Loucy (cell line): ENCODE results near the gene ARL16.

Experiments used
- H2AFZ ChIP-seq: fragments of 200-600 bp; sonication (generic); 2 replicates; pipeline ENCODE4 v1.6.0; 2016; ENCODE audit warnings: antibody characterized with exemption, mild to moderate bottlenecking, low read length, moderate library complexity
- H3F3A ChIP-seq: fragments of 200-600 bp; 2 replicates; pipeline ENCODE4 v1.6.0; 2016; ENCODE audit warnings: antibody characterized with exemption, low read depth, mild to moderate bottlenecking
- H3K27me3 ChIP-seq: fragments of 200-600 bp; sonication (generic); 2 replicates; pipeline ENCODE4 v1.6.1; 2014; ENCODE audit warnings: low read length, mild to moderate bottlenecking; ENCODE audit not compliant: insufficient read depth, poor library complexity, severe bottlenecking
- H3K36me3 ChIP-seq: fragments of 200-600 bp; sonication (generic); 2 replicates; pipeline ENCODE4 v1.6.1; 2016; ENCODE audit warnings: low read length; ENCODE audit not compliant: insufficient read depth
- H3K4me1 ChIP-seq: fragments of 200-600 bp; sonication (generic); 2 replicates; pipeline ENCODE4 v1.5.1; 2014; ENCODE audit warnings: low read length, mild to moderate bottlenecking; ENCODE audit not compliant: insufficient read depth, poor library complexity, severe bottlenecking
- H3K4me2 ChIP-seq: fragments of 200-600 bp; sonication (generic); 2 replicates; pipeline ENCODE4 v1.6.0; 2014; ENCODE audit warnings: antibody characterized with exemption, low read length, low read depth, mild to moderate bottlenecking; ENCODE audit not compliant: poor library complexity, severe bottlenecking
- H3K4me3 ChIP-seq: fragments of 200-600 bp; sonication (generic); 2 replicates; pipeline ENCODE4 v1.5.1; 2014; ENCODE audit warnings: low read length, mild to moderate bottlenecking, mixed read lengths; ENCODE audit not compliant: poor library complexity, severe bottlenecking
- H3K79me2 ChIP-seq: fragments of 200-600 bp; sonication (generic); 2 replicates; pipeline ENCODE4 v1.6.1; 2014; ENCODE audit warnings: low read length; ENCODE audit not compliant: insufficient read depth
- H3K9ac ChIP-seq: fragments of 200-600 bp; sonication (generic); 2 replicates; pipeline ENCODE4 v1.6.0; 2014; ENCODE audit warnings: mild to moderate bottlenecking, low read depth, low read length, moderate library complexity; ENCODE audit not compliant: poor library complexity, severe bottlenecking
- H3K9me2 ChIP-seq: fragments of 200-600 bp; sonication (generic); replicated peaks from 2 replicates; pipeline ENCODE4 v1.6.1; 2016; ENCODE audit warnings: low read depth, low read length, mixed read lengths
- H3K9me3 ChIP-seq: fragments of 200-600 bp; sonication (generic); 2 replicates; pipeline ENCODE4 v1.6.1; 2014; ENCODE audit warnings: mild to moderate bottlenecking, antibody characterized with exemption, low read length, low read depth; ENCODE audit not compliant: insufficient read depth
- H4K20me1 ChIP-seq: fragments of 200-600 bp; sonication (generic); 2 replicates; pipeline ENCODE4 v1.6.0; 2014; ENCODE audit warnings: antibody characterized with exemption, low read length, mild to moderate bottlenecking; ENCODE audit not compliant: insufficient read depth, poor library complexity, severe bottlenecking
- EZH2phosphoT487 ChIP-seq: fragments of 200-600 bp; IDR thresholded peaks from 2 replicates; pipeline ENCODE4 v1.6.1; 2018; ENCODE audit warnings: antibody characterized with exemption, mild to moderate bottlenecking, moderate library complexity, borderline replicate concordance
- TF ChIP-seq, protein P1 (sequence below): fragments of 200-600 bp; sonication (generic); conservative IDR thresholded peaks from 2 replicates; pipeline ENCODE4 v1.5.1; 2014; ENCODE audit warnings: mild to moderate bottlenecking, antibody characterized with exemption, low read length

Gene ARL16

DNA sequence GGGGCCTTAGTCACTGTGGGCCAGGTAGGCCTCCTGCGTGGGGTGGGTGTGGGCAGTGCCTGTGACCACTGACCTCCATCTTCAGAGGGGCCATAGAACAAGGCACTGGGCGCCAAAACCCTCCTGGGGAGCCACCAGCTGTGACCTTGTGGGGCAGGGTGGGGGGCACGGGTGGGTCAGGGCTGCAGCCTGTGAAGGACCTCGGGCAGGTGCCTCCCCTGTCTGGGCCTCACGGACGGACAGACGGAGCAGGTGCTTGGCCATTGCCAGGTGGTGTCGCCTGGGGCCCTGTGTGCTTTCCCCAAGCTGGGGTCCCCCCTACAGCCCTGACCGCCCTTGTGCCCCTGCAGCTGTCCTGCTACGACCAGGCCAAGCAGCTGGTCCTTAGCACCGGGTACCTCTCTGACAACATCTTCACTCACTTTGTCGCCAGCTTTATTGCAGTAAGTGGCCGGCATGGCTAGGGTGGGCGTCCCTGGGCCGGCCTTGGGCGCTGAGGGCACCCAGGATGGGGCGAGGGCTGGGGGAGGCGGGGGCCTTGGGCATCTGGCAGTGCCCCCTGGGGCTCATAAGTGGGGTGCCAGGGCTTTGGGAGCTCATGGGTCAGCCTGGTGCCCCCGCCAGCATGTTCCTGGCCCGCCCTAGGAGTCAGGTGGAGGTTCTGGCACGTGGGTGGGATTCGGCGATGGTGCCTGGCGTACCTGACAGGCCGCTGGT is 33.6 kb upstream of the ARL16 start:
- H3F3A ChIP-seq, result no peaks in the 10 kb centered on the region
- no peaks in the 10 kb centered on the region for H3K9me3 ChIP-seq
- no peak overlapping the region for H3K9ac ChIP-seq
- no peak for TF ChIP-seq EZH2phosphoT487
- TF ChIP-seq, protein P1, sequence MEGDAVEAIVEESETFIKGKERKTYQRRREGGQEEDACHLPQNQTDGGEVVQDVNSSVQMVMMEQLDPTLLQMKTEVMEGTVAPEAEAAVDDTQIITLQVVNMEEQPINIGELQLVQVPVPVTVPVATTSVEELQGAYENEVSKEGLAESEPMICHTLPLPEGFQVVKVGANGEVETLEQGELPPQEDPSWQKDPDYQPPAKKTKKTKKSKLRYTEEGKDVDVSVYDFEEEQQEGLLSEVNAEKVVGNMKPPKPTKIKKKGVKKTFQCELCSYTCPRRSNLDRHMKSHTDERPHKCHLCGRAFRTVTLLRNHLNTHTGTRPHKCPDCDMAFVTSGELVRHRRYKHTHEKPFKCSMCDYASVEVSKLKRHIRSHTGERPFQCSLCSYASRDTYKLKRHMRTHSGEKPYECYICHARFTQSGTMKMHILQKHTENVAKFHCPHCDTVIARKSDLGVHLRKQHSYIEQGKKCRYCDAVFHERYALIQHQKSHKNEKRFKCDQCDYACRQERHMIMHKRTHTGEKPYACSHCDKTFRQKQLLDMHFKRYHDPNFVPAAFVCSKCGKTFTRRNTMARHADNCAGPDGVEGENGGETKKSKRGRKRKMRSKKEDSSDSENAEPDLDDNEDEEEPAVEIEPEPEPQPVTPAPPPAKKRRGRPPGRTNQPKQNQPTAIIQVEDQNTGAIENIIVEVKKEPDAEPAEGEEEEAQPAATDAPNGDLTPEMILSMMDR, result no peak
- no peak overlapping the region for H3K4me3 ChIP-seq
- H3K4me1 ChIP-seq, result peaks cover 22% of the 10 kb centered on the region
- no peak overlapping the region for H2AFZ ChIP-seq
- H3K27me3 ChIP-seq, result no peaks in the 10 kb centered on the region
- peaks cover 34% of the 10 kb centered on the region for H3K79me2 ChIP-seq
- H4K20me1 ChIP-seq, result peaks cover 6% of the 10 kb centered on the region
- H3K9me2 ChIP-seq, result no peaks in the 10 kb centered on the region
- H3K36me3 ChIP-seq, result no peaks in the 10 kb centered on the region
- H3K4me2 ChIP-seq, result no peak overlapping the region

DNA sequence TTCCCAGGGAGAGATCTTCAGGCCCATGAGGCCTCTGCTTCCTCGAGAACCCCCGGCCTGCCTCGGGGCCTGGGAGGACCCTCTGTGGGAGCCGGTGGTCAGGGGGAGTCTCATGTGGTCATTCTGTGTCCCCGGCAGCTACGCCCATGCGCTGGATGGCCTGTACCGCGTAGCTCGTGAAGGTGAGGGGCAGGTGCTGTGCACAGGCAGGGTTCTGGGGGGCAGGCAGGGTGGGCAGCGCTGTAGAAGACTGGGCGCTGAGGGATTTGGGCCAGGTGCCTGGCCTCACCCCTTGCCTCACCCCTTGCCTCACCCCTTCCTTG is 33.0 kb upstream of the ARL16 start:
- Histone ChIP-seq H3K4me3 (no peak overlapping the region), H3K9me2 (no peaks in the 10 kb centered on the region), H3K9ac (no peak overlapping the region), H3K79me2 (peaks cover 34% of the 10 kb centered on the region), H3K36me3 (no peaks in the 10 kb centered on the region), H3K4me2 (no peak overlapping the region), H3F3A (no peaks in the 10 kb centered on the region), H4K20me1 (peaks cover 6% of the 10 kb centered on the region), H3K4me1 (peaks cover 24% of the 10 kb centered on the region), H2AFZ (no peak overlapping the region), H3K27me3 (no peaks in the 10 kb centered on the region), H3K9me3 (no peaks in the 10 kb centered on the region)
- TF ChIP-seq EZH2phosphoT487, result no peak
- TF ChIP-seq, protein P1, result no peak

DNA sequence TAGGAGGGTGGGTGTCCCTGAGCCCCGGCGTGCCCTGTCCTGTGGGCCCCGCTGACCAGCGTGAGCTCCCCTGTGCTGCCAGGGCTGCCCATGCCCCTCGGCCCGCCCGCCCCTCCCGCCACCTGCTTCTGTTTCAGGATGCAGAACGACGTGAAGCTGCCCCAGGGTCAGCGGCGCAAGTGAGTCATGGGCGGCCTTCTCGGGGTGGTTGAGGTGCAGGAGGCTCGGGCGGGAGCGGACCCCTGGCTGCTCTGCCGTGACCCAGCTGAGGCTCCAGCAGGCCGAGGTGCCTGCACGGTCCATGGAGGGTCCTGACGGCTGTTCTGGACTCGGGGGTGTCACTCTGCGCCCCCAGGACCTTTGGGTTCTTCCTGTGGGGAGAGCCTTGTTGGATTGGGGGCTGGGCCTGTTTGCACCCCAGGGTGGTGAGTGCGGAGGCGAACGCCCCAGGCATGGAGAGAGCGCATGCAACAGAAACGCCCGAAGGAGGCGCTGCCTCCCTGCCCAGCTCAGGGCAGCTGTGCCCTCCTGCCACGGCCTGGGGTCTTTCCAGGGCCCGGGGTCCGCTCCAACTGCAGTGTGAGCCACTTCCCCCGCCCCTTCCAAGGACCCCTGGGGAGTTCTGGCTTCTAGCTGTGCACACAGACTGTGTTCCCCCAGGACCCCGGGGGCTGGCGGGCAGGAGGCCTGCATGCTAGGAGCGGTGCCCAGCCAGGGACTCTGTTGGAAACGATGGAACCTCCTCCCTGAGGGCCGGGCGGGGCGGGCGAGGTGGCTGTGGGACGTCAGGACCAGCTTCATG is 32.5 kb upstream of the ARL16 start:
- Histone ChIP-seq H3K4me1 (peaks cover 25% of the 10 kb centered on the region), H3K4me2 (no peak overlapping the region), H4K20me1 (peaks cover 6% of the 10 kb centered on the region)

More for the DNA sequence above, 32.5 kb upstream of the ARL16 start:
- H3K27me3 ChIP-seq, result no peaks in the 10 kb centered on the region
- no peak overlapping the region for H3K9ac ChIP-seq
- no peaks in the 10 kb centered on the region for H3K9me3 ChIP-seq
- TF ChIP-seq EZH2phosphoT487, result no peak
- TF ChIP-seq, protein P1, result no peak
- H3F3A ChIP-seq, result no peaks in the 10 kb centered on the region
- no peak overlapping the region for H2AFZ ChIP-seq
- no peaks in the 10 kb centered on the region for H3K36me3 ChIP-seq
- peaks cover 34% of the 10 kb centered on the region for H3K79me2 ChIP-seq
- H3K9me2 ChIP-seq, result no peaks in the 10 kb centered on the region
- no peak overlapping the region for H3K4me3 ChIP-seq
